Effector memory CD4-positive, alpha-beta T cell (primary cell): ENCODE results near the gene HSPA12A.

Experiments
- DNase-seq, 3 donors: peaks; one replicate each; pipeline ENCODE4 v3.0.0-alpha.2; 2020
- H3K27ac ChIP-seq: 2 replicates; pipeline ENCODE4 v1.7.0; 2013; ENCODE audit warnings: mild to moderate bottlenecking, low read length, moderate library complexity; ENCODE audit not compliant: insufficient read depth, poor library complexity, severe bottlenecking
- H3K27me3 ChIP-seq: replicated peaks from 2 replicates; pipeline ENCODE4 v1.7.0; 2013; ENCODE audit warnings: mild to moderate bottlenecking, low read length; ENCODE audit not compliant: insufficient read depth, control insufficient read depth, poor library complexity, severe bottlenecking
- H3K36me3 ChIP-seq: 2 replicates; pipeline ENCODE4 v1.7.0; 2013; ENCODE audit warnings: mild to moderate bottlenecking, low read length, moderate library complexity; ENCODE audit not compliant: control insufficient read depth, insufficient read depth
- H3K4me1 ChIP-seq: 2 replicates; pipeline ENCODE4 v1.7.0; 2013; ENCODE audit warnings: low read length, mild to moderate bottlenecking; ENCODE audit not compliant: control insufficient read depth, insufficient read depth, poor library complexity, severe bottlenecking
- H3K4me3 ChIP-seq: 2 replicates; pipeline ENCODE4 v1.7.0; 2013; ENCODE audit warnings: low read length, low read depth, mild to moderate bottlenecking; ENCODE audit not compliant: insufficient read depth, poor library complexity, severe bottlenecking
- H3K9me3 ChIP-seq: 2 replicates; pipeline ENCODE4 v1.7.0; 2013; ENCODE audit warnings: mild to moderate bottlenecking, low read length, moderate library complexity; ENCODE audit not compliant: control insufficient read depth

The HSPA12A gene

GRCh38 chr10:116636976-116637375, 105.4 kb downstream of the HSPA12A start:
- Histone ChIP-seq H3K36me3 (no peaks in the 10 kb centered on the region), H3K27me3 (no peaks in the 10 kb centered on the region), H3K4me3 (no peak overlapping the region), H3K27ac (no peak overlapping the region), H3K9me3 (no peaks in the 10 kb centered on the region), H3K4me1 (no peaks in the 10 kb centered on the region)
- no peak for DNase-seq

- Histone ChIP-seq H3K27ac (no peak overlapping the region), H3K36me3 (no peaks in the 10 kb centered on the region), H3K4me3 (no peak overlapping the region), H3K4me1 (no peaks in the 10 kb centered on the region), H3K9me3 (no peaks in the 10 kb centered on the region), H3K27me3 (no peaks in the 10 kb centered on the region)
- no peak for DNase-seq
These were observed 106.0 kb downstream of the HSPA12A start for GRCh38 chr10:116636385-116636784.

- DNase-seq, result no peak
- Histone ChIP-seq H3K4me1 (no peaks in the 10 kb centered on the region), H3K27ac (no peak overlapping the region), H3K36me3 (no peaks in the 10 kb centered on the region), H3K4me3 (no peak overlapping the region), H3K27me3 (no peaks in the 10 kb centered on the region), H3K9me3 (no peaks in the 10 kb centered on the region)
These were observed 108.0 kb downstream of the HSPA12A start for GRCh38 chr10:116634126-116634975.

GRCh38 chr10:116633216-116633600, 109.2 kb downstream of the HSPA12A start:
- no peak for DNase-seq
- no peaks in the 10 kb centered on the region for H3K9me3 ChIP-seq

GRCh38 chr10:116632596-116633215, 109.7 kb downstream of the HSPA12A start:
- Histone ChIP-seq H3K9me3 (no peaks in the 10 kb centered on the region), H3K36me3 (no peaks in the 10 kb centered on the region), H3K4me3 (no peak overlapping the region), H3K27ac (no peak overlapping the region), H3K27me3 (no peaks in the 10 kb centered on the region), H3K4me1 (no peaks in the 10 kb centered on the region)
- no peak for DNase-seq

More at GRCh38 chr10:116633216-116633600, 109.2 kb downstream of the HSPA12A start:
- Histone ChIP-seq H3K4me3 (no peak overlapping the region), H3K4me1 (no peaks in the 10 kb centered on the region), H3K36me3 (no peaks in the 10 kb centered on the region), H3K27ac (no peak overlapping the region), H3K27me3 (no peaks in the 10 kb centered on the region)

- H3K36me3 ChIP-seq, result no peaks in the 10 kb centered on the region
- H3K9me3 ChIP-seq, result no peaks in the 10 kb centered on the region
- no peaks in the 10 kb centered on the region for H3K4me1 ChIP-seq
- no peaks in the 10 kb centered on the region for H3K27me3 ChIP-seq
- no peak overlapping the region for H3K4me3 ChIP-seq
- DNase-seq, result no peak
- H3K27ac ChIP-seq, result no peak overlapping the region
These were observed 110.5 kb downstream of the HSPA12A start for GRCh38 chr10:116631871-116632295.

- Histone ChIP-seq H3K36me3 (no peaks in the 10 kb centered on the region), H3K27me3 (no peaks in the 10 kb centered on the region), H3K4me1 (no peaks in the 10 kb centered on the region), H3K27ac (no peak overlapping the region), H3K4me3 (no peak overlapping the region), H3K9me3 (no peaks in the 10 kb centered on the region)
- DNase-seq, result no peak
These were observed 112.3 kb downstream of the HSPA12A start for GRCh38 chr10:116630020-116630419.

GRCh38 chr10:116629340-116629739, 113.0 kb downstream of the HSPA12A start:
- H3K27ac ChIP-seq, result no peak overlapping the region
- H3K4me3 ChIP-seq, result no peak overlapping the region
- H3K9me3 ChIP-seq, result no peaks in the 10 kb centered on the region
- H3K36me3 ChIP-seq, result no peaks in the 10 kb centered on the region
- no peaks in the 10 kb centered on the region for H3K27me3 ChIP-seq
- H3K4me1 ChIP-seq, result no peaks in the 10 kb centered on the region
- DNase-seq, result no peak

GRCh38 chr10:116627386-116627933, 114.9 kb downstream of the HSPA12A start:
- H3K4me1 ChIP-seq, result no peaks in the 10 kb centered on the region
- no peaks in the 10 kb centered on the region for H3K36me3 ChIP-seq
- H3K4me3 ChIP-seq, result no peak overlapping the region
- no peak overlapping the region for H3K27ac ChIP-seq
- DNase-seq, result no peak
- no peaks in the 10 kb centered on the region for H3K9me3 ChIP-seq
- H3K27me3 ChIP-seq, result no peaks in the 10 kb centered on the region

GRCh38 chr10:116626815-116627214, 115.6 kb downstream of the HSPA12A start:
- H3K27me3 ChIP-seq, result no peaks in the 10 kb centered on the region
- DNase-seq, result no peak
- H3K4me1 ChIP-seq, result no peaks in the 10 kb centered on the region
- no peaks in the 10 kb centered on the region for H3K36me3 ChIP-seq
- no peaks in the 10 kb centered on the region for H3K9me3 ChIP-seq
- no peak overlapping the region for H3K27ac ChIP-seq
- H3K4me3 ChIP-seq, result no peak overlapping the region
